ENCODE data around the gene HTR2C.
"Not testable (repeated sequence)": the region's sequence is repeated elsewhere in the genome, so short reads cannot be mapped to it uniquely, and the experiment has no call there.

HTR2C gene

GRCh38 chrX:114715096-114715495, 131.2 kb downstream of the HTR2C start:
- no peak for DNase-seq

GRCh38 chrX:114717921-114718320, 134.0 kb downstream of the HTR2C start:
- no peak for DNase-seq

GRCh38 chrX:114766541-114766940, 182.7 kb downstream of the HTR2C start:
- DNase-seq = no peak

GRCh38 chrX:114774691-114775090, 190.8 kb downstream of the HTR2C start:
- DNase-seq = no peak

GRCh38 chrX:114782925-114783324, 199.0 kb downstream of the HTR2C start:
- no peak for DNase-seq

GRCh38 chrX:114787061-114787460, 203.2 kb downstream of the HTR2C start:
- DNase-seq = no peak

GRCh38 chrX:114797494-114797893, 213.6 kb downstream of the HTR2C start:
- DNase-seq = no peak

- no peak for DNase-seq
Measured at GRCh38 chrX:114798907-114799306, 215.0 kb downstream of the HTR2C start.

- DNase-seq = no peak
Measured at GRCh38 chrX:114800719-114801118, 216.8 kb downstream of the HTR2C start.

- DNase-seq = no peak
Measured at GRCh38 chrX:114819509-114819908, 235.6 kb downstream of the HTR2C start.

- DNase-seq = no peak
Measured at GRCh38 chrX:114841051-114841450, 257.2 kb downstream of the HTR2C start.

- DNase-seq = no peak
Measured at GRCh38 chrX:114842181-114842580, 258.3 kb downstream of the HTR2C start.

GRCh38 chrX:114889481-114889880, 305.6 kb downstream of the HTR2C start:
- no peak for DNase-seq

GRCh38 chrX:114903618-114904017, 319.7 kb downstream of the HTR2C start:
- DNase-seq = no peak

- DNase-seq = no peak
Measured at GRCh38 chrX:114905251-114905650, 321.4 kb downstream of the HTR2C start.

- no peak for DNase-seq
Measured at GRCh38 chrX:114906984-114907510, 323.2 kb downstream of the HTR2C start.

GRCh38 chrX:114924423-114924822, 340.5 kb downstream of the HTR2C start:
- DNase-seq = no peak

GRCh38 chrX:114924856-114925255, 341.0 kb downstream of the HTR2C start:
- no peak for DNase-seq

- no peak for DNase-seq
Measured at GRCh38 chrX:114930227-114930626, 346.3 kb downstream of the HTR2C start.

- no peak for DNase-seq
Measured at GRCh38 chrX:114932550-114932949, 348.7 kb downstream of the HTR2C start.

- DNase-seq = not testable (repeated sequence)
Measured at GRCh38 chrX:114933291-114933690, 349.4 kb downstream of the HTR2C start.

- DNase-seq = not testable (repeated sequence)
Measured at GRCh38 chrX:114937090-114937489, 353.2 kb downstream of the HTR2C start.

GRCh38 chrX:114952696-114953095, 368.8 kb downstream of the HTR2C start:
- DNase-seq = no peak

Measured in inflammatory macrophage treated with lipopolysaccharide for 1 hour (primary cell).